A549 (cell line): ENCODE data around the gene RETREG1. TPM values are rescaled to one million over a fixed set of nuclear protein-coding genes. Genes with fewer than 3 reads are reported as not detected.

Source experiments
- ATAC-seq, 2 experiments: fragments of 200-7000 bp in 1 of 2; fragments of >200 bp in 1 of 2; cut with Nextera tagmentation in 1 of 2; cut with Tn5 transposase in 1 of 2; 3 replicates each; pipeline versions ENCODE4 v1.8.0 to v1.9.1; 2018 to 2020; ENCODE audit warnings: mild to moderate bottlenecking in 1 of 2, moderate library complexity in 1 of 2
- CTCF ChIA-PET: fragments of 300-600 bp; sonication (Branson Sonifier 250); formaldehyde crosslinking; extraction: SDS; loops from one replicate; lab custom pipeline; 2021; ENCODE audit warnings: antibody characterized with exemption, inconsistent platforms; lab: Yijun Ruan, JAX
- POLR2A ChIA-PET: fragments of 350-600 bp; formaldehyde crosslinking; extraction: SDS; loops from one replicate; lab custom pipeline; 2021; ENCODE audit warnings: antibody characterized with exemption, inconsistent platforms; lab: Yijun Ruan, JAX
- DNase-seq, 2 experiments: peaks; one replicate each; pipeline versions ENCODE4 v3.0.0 to v3.0.0-alpha.2; 2011 to 2016; ENCODE audit warnings: low read depth in 1 of 2, low spot score in 1 of 2
- FAIRE-seq: peaks from 2 replicates; lab custom pipeline; 2011; peaks lifted over from hg19 to GRCh38; lab: Jason Lieb, UNC
- H3K27ac ChIP-seq, 2 experiments: fragments of >200 bp; sonication (Bioruptor Twin); formaldehyde crosslinking; 3 replicates each; pipeline ENCODE4 v1.5.1; 2016 to 2017
- H3K4me1 ChIP-seq: fragments of >200 bp; sonication (Bioruptor Twin); formaldehyde crosslinking; 3 replicates; pipeline ENCODE4 v1.6.1; 2016
- H3K4me2 ChIP-seq: fragments of >200 bp; sonication (Bioruptor Twin); formaldehyde crosslinking; 3 replicates; pipeline ENCODE4 v1.6.1; 2016
- H3K4me3 ChIP-seq: fragments of >200 bp; sonication (Bioruptor Twin); formaldehyde crosslinking; 3 replicates; pipeline ENCODE4 v1.5.1; 2016
- H3K9me3 ChIP-seq: fragments of >200 bp; sonication (Bioruptor Twin); formaldehyde crosslinking; 3 replicates; pipeline ENCODE4 v1.6.1; 2016
- CBX2 ChIP-seq: fragments of 200-600 bp; sonication (generic); IDR thresholded peaks from 2 replicates; pipeline ENCODE4 v1.6.1; 2016; ENCODE audit warnings: low read depth, mild to moderate bottlenecking, borderline replicate concordance
- CBX8 ChIP-seq: fragments of 200-600 bp; sonication (generic); IDR thresholded peaks from 2 replicates; pipeline ENCODE4 v1.6.1; 2016
- CHD2 ChIP-seq: fragments of 150-350 bp; IDR thresholded peaks from 2 replicates; pipeline ENCODE4 v1.6.1; 2014; ENCODE audit warnings: low read length; ENCODE audit not compliant: partially characterized antibody
- EHF ChIP-seq: fragments of 250-450 bp; sonication (Bioruptor Pico); IDR thresholded peaks from 2 replicates; pipeline ENCODE4 v1.5.0; 2020; ENCODE audit warnings: mild to moderate bottlenecking
- EP300 ChIP-seq, 2 experiments: fragments of >200 bp; sonication (Bioruptor Twin); formaldehyde crosslinking; IDR thresholded peaks; 2 replicates in 1 of 2; 3 replicates in 1 of 2; pipeline ENCODE4 v1.6.1; 2016 to 2017
- FOSB ChIP-seq: fragments of 250-450 bp; sonication (Bioruptor Pico); IDR thresholded peaks from 2 replicates; pipeline ENCODE4 v1.5.0; 2020; ENCODE audit warnings: mild to moderate bottlenecking, moderate library complexity
- FOSL2 ChIP-seq, 2 experiments: fragments of 450-650 bp in 1 of 2; fragments of >200 bp in 1 of 2; sonication (Bioruptor Twin) in 1 of 2; formaldehyde crosslinking; IDR thresholded peaks; 2 replicates each; pipeline versions ENCODE4 v1.5.0 to v1.6.1; 2016 to 2020; ENCODE audit warnings: mild to moderate bottlenecking in 1 of 2, moderate library complexity in 1 of 2
- HOXB5 ChIP-seq: fragments of 250-450 bp; sonication (Bioruptor Pico); IDR thresholded peaks from 2 replicates; pipeline ENCODE4 v1.5.0; 2020; ENCODE audit warnings: mild to moderate bottlenecking, moderate library complexity
- JUN ChIP-seq, 2 experiments: fragments of >200 bp; sonication (Bioruptor Twin); formaldehyde crosslinking; IDR thresholded peaks; 2 replicates in 1 of 2; 3 replicates in 1 of 2; pipeline ENCODE4 v1.6.1; 2016 to 2017
- MAZ ChIP-seq: fragments of 150-350 bp; IDR thresholded peaks from 2 replicates; pipeline ENCODE4 v1.6.1; 2014; ENCODE audit warnings: antibody characterized with exemption, low read depth, low read length, borderline replicate concordance
- MYC ChIP-seq: IDR thresholded peaks from 2 replicates; pipeline ENCODE4 v1.6.1; 2012; ENCODE audit warnings: mild to moderate bottlenecking, inconsistent platforms, low read length, improper control_type of control experiment, borderline replicate concordance
- NFE2L2 ChIP-seq: fragments of 150-350 bp; conservative IDR thresholded peaks from 2 replicates; pipeline ENCODE4 v1.6.1; 2014; ENCODE audit warnings: low read length
- POLR2A ChIP-seq: IDR thresholded peaks from 2 replicates; pipeline ENCODE4 v1.6.1; 2012; ENCODE audit warnings: mild to moderate bottlenecking, low read length
- POLR2AphosphoS2 ChIP-seq: conservative IDR thresholded peaks from 2 replicates; pipeline ENCODE4 v1.6.1; 2012; ENCODE audit warnings: low read length, improper control_type of control experiment, inconsistent platforms
- RAD21 ChIP-seq, 2 experiments: fragments of >200 bp in 1 of 2; sonication (Bioruptor Twin) in 1 of 2; formaldehyde crosslinking in 1 of 2; IDR thresholded peaks in 1 of 2; conservative IDR thresholded peaks in 1 of 2; 2 replicates in 1 of 2; 3 replicates in 1 of 2; pipeline ENCODE4 v1.6.1; 2012 to 2018; ENCODE audit warnings: inconsistent platforms in 1 of 2
- RFX5 ChIP-seq: fragments of 450-650 bp; IDR thresholded peaks from 2 replicates; pipeline ENCODE4 v1.7.1; 2014; ENCODE audit warnings: antibody characterized with exemption, mild to moderate bottlenecking, moderate library complexity
- ZC3H11A ChIP-seq: fragments of 450-650 bp; IDR thresholded peaks from 2 replicates; pipeline ENCODE4 v1.6.1; 2014; ENCODE audit warnings: antibody characterized with exemption, mild to moderate bottlenecking
- ZNF302 ChIP-seq: fragments of 250-450 bp; sonication (Bioruptor Pico); IDR thresholded peaks from 2 replicates; pipeline ENCODE4 v1.9.0; 2021; ENCODE audit warnings: inconsistent platforms, mild to moderate bottlenecking, moderate library complexity
- WGBS: methylation state at CpG from one replicate; pipeline ENCODE4 v1.1.6; 2017; ENCODE audit errors: missing lambda C conversion rate; 5-methylcytosine and 5-hydroxymethylcytosine counted together
- polyA plus RNA-seq, 4 experiments: library from polyadenylated mRNA; depleted of rRNA in 3 of 4; stranded (reverse); fragments of >200 nt; fragmentation: RNase III in 1 of 4; extraction: RNeasy Plus Mini Kit Qiagen cat#74134 plus additional on column Dnase treatment in 1 of 4; gene quantifications; 2 replicates in 3 of 4; 3 replicates in 1 of 4; pipeline ENCODE4 v1.2.3, GENCODE V29; 2011 to 2017
- TF ChIP-seq, protein P1 (sequence below): fragments of >200 bp; sonication (Bioruptor Twin); formaldehyde crosslinking; IDR thresholded peaks from 2 replicates; pipeline ENCODE4 v1.6.1; 2016
- TF ChIP-seq, protein P2 (sequence below): fragments of 150-350 bp; IDR thresholded peaks from 2 replicates; pipeline ENCODE4 v1.6.1; 2014; ENCODE audit warnings: low read depth, mild to moderate bottlenecking, low read length
- TF ChIP-seq, protein P3 (sequence below): fragments of 450-650 bp; IDR thresholded peaks from 2 replicates; pipeline ENCODE4 v1.6.1; 2014; ENCODE audit warnings: antibody characterized with exemption
- TF ChIP-seq, protein P4 (sequence below): IDR thresholded peaks from 2 replicates; pipeline ENCODE4 v1.6.1; 2012

RETREG1 gene
- polyA plus RNA-seq, 2 of the 4 experiments (the other 2 are of a cell fraction) = 2.1 to 3.4 TPM

DNA sequence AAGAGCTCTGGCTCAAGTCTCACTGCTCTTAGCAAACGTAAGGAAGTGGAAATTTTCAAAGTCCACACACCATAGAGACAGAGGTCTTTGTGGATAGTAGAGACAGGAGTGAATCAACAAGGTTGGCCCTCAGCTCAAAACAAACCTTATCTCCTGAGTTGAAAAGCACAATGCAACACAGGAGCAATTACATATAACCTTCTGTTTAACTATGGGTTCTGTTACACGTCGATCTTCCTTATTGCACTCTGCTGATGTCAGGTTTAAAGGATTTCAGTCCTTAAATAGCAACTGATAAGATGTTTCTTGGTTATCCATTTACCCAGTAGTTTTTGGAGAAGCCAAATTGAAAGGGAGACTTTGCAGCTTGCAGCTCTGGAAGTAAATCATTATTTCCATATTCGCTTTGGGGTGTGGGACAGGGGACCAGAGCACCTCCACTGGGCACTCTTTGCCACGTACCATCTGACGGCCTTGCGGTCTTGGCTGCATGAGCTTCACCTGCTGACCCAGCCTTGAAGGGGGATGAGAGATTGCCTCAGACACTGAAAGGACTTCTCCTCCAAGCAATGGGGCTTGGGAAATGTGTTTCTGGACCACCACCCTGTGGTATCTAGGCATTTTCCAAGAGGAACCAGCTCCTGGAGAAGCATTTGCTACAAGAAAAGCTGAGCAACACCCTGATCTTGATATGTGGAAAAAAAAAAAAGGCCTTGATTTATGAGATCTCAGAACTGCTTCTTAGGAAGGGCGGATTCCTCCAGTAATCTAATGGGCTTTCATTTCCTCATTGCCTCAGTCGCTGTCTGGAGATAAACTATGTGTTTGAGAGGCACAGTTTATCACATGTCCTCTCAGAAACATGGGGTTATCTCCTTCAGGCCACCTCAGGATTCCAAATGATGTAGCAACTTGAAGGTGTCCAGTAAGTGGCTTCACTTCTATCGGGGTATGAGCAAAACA, 95.0 kb downstream of the RETREG1 start (continued):
- no peak for TF ChIP-seq CBX2

DNA sequence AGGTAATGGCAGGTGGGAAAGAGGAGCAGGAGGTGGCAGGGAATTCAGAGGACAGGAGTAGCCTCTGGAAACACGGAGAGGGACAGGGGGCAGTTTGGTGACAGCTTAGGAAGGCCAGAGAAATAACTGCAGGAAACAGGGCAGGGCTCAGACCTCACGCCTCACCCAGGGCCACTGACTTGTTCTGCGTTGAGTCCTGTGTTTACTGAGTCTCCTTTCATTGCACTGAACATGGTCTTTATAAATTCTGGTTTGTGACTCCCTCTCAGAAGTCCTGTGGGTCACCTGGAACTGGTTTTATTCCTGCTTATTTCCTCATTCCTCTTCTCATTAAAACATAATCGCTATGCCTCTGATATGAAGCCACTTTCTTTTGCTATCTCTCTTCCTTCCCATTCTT, 96.0 kb downstream of the RETREG1 start:
- ATAC-seq = peak in 1 of 2 experiments; percentile 30; a peak in 2 of 6 replicates
- Histone ChIP-seq H3K4me1 (peaks cover 13% of the 10 kb centered on the region; the same call in 2 of the 3 replicates), H3K4me3 (no peak overlapping the region), H3K27ac (peak overlapping the region in 1 of 2 experiments; percentile 41; a peak in 1 of 6 replicates), H3K4me2 (0 out of 3 replicates have a peak overlapping the region, but pooled peaks have one; percentile 14), H3K9me3 (no peaks in the 10 kb centered on the region)
- no peak for TF ChIP-seq MAZ
- no peak for TF ChIP-seq CBX8
- no peak for TF ChIP-seq POLR2A
- TF ChIP-seq FOSB (CRISPR knock-in tag) = no peak
- no peak for TF ChIP-seq POLR2AphosphoS2
- no peak for TF ChIP-seq RFX5
- TF ChIP-seq MYC = no peak
- no peak for TF ChIP-seq RAD21 (conservative IDR thresholded peaks at IDR 0.05 in 1 of 2, IDR thresholded peaks at IDR 0.05 in 1 of 2)
- TF ChIP-seq, protein P1, sequence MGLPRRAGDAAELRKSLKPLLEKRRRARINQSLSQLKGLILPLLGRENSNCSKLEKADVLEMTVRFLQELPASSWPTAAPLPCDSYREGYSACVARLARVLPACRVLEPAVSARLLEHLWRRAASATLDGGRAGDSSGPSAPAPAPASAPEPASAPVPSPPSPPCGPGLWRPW = no peak
- no peak for TF ChIP-seq HOXB5
- no peak for TF ChIP-seq ZNF302 (CRISPR knock-in tag)
- TF ChIP-seq, protein P2, sequence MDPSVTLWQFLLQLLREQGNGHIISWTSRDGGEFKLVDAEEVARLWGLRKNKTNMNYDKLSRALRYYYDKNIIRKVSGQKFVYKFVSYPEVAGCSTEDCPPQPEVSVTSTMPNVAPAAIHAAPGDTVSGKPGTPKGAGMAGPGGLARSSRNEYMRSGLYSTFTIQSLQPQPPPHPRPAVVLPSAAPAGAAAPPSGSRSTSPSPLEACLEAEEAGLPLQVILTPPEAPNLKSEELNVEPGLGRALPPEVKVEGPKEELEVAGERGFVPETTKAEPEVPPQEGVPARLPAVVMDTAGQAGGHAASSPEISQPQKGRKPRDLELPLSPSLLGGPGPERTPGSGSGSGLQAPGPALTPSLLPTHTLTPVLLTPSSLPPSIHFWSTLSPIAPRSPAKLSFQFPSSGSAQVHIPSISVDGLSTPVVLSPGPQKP = no peak
- TF ChIP-seq CHD2 = no peak
- TF ChIP-seq ZC3H11A = no peak
- TF ChIP-seq, protein P3, sequence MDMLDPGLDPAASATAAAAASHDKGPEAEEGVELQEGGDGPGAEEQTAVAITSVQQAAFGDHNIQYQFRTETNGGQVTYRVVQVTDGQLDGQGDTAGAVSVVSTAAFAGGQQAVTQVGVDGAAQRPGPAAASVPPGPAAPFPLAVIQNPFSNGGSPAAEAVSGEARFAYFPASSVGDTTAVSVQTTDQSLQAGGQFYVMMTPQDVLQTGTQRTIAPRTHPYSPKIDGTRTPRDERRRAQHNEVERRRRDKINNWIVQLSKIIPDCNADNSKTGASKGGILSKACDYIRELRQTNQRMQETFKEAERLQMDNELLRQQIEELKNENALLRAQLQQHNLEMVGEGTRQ = no peak
- TF ChIP-seq NFE2L2 = no peak
- CTCF ChIA-PET = interaction anchor here (0.6 to 1.0 kb wide), 2 partner anchors 8 to 31 kb away, joined by 3 read pairs; no protein-coding TSS in a partner anchor
- WGBS = 65% methylated on average over 4 of the region's 4 CpGs
- POLR2A ChIA-PET = no interaction called here
- no peak for FAIRE-seq
- no peak for DNase-seq

DNA sequence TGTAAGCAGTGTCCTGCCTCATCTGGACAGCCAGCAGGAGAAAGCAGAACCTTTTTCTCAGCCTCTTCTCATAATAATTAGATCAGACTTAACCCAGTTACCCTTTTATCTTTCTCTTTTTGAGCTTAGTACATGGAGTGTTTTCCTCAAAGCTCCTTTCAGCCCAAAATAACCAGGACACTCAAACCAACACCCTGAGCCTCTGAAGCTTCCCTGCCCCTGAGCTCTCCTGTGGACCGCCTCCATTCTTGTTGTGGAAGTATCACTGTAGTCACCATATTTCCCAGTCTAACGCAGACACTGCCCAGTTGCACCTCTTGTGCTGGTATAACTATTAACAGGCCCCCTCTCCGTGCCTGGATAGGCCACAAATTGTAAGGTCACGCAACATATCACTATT, 97.4 kb downstream of the RETREG1 start:
- no peak overlapping the region for H3K27ac ChIP-seq
- FAIRE-seq (no peak), ATAC-seq (no peak), DNase-seq (no peak)
- no peaks in the 10 kb centered on the region for H3K9me3 ChIP-seq
- CTCF ChIA-PET = no interaction called here
- H3K4me2 ChIP-seq = no peak overlapping the region
- H3K4me3 ChIP-seq = no peak overlapping the region
- peaks cover 13% of the 10 kb centered on the region; the same call in 2 of the 3 replicates for H3K4me1 ChIP-seq
- TF ChIP-seq, protein P2 = no peak
- TF ChIP-seq, protein P4, sequence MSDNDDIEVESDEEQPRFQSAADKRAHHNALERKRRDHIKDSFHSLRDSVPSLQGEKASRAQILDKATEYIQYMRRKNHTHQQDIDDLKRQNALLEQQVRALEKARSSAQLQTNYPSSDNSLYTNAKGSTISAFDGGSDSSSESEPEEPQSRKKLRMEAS = no peak
- no peak for TF ChIP-seq POLR2A
- TF ChIP-seq EHF (CRISPR knock-in tag) = no peak
- no peak for TF ChIP-seq FOSL2 (IDR thresholded peaks at IDR 0.05)
- no peak for TF ChIP-seq FOSL2 (CRISPR knock-in tag; IDR thresholded peaks at IDR 0.05)
- no peak for TF ChIP-seq MYC
- TF ChIP-seq RAD21 (conservative IDR thresholded peaks at IDR 0.05 in 1 of 2, IDR thresholded peaks at IDR 0.05 in 1 of 2) = no peak
- no peak for TF ChIP-seq EP300 (IDR thresholded peaks at IDR 0.05)
- no peak for TF ChIP-seq JUN (IDR thresholded peaks at IDR 0.05)
- POLR2A ChIA-PET = no interaction called here
- 70% methylated on average over 4 of the region's 4 CpGs for WGBS
